C4-2B (cell line): ENCODE results near the gene SIDT1.

Experiments
- H3K27ac ChIP-seq: fragments of 450-650 bp; 2 replicates; pipeline ENCODE4 v1.5.1; 2017
- ZFX ChIP-seq: fragments of 450-650 bp; IDR thresholded peaks from 2 replicates; pipeline ENCODE4 v1.6.1; 2017
- TF ChIP-seq, protein P1 (sequence below): fragments of 450-650 bp; conservative IDR thresholded peaks from 2 replicates; pipeline ENCODE4 v1.5.1; 2017; ENCODE audit warnings: mild to moderate bottlenecking

The SIDT1 gene

GRCh38 chr3:113556946-113557335, 24.6 kb downstream of the SIDT1 start:
- no peak for TF ChIP-seq ZFX
- TF ChIP-seq, protein P1, sequence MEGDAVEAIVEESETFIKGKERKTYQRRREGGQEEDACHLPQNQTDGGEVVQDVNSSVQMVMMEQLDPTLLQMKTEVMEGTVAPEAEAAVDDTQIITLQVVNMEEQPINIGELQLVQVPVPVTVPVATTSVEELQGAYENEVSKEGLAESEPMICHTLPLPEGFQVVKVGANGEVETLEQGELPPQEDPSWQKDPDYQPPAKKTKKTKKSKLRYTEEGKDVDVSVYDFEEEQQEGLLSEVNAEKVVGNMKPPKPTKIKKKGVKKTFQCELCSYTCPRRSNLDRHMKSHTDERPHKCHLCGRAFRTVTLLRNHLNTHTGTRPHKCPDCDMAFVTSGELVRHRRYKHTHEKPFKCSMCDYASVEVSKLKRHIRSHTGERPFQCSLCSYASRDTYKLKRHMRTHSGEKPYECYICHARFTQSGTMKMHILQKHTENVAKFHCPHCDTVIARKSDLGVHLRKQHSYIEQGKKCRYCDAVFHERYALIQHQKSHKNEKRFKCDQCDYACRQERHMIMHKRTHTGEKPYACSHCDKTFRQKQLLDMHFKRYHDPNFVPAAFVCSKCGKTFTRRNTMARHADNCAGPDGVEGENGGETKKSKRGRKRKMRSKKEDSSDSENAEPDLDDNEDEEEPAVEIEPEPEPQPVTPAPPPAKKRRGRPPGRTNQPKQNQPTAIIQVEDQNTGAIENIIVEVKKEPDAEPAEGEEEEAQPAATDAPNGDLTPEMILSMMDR, result no peak
- no peak overlapping the region for H3K27ac ChIP-seq

GRCh38 chr3:113557374-113557773, 25.0 kb downstream of the SIDT1 start:
- TF ChIP-seq, protein P1, result no peak
- no peak for TF ChIP-seq ZFX
- H3K27ac ChIP-seq, result no peak overlapping the region

- H3K27ac ChIP-seq, result no peak overlapping the region
- no peak for TF ChIP-seq ZFX
- TF ChIP-seq, protein P1, result no peak
Measured at GRCh38 chr3:113559009-113559408, 26.7 kb downstream of the SIDT1 start.

DNA sequence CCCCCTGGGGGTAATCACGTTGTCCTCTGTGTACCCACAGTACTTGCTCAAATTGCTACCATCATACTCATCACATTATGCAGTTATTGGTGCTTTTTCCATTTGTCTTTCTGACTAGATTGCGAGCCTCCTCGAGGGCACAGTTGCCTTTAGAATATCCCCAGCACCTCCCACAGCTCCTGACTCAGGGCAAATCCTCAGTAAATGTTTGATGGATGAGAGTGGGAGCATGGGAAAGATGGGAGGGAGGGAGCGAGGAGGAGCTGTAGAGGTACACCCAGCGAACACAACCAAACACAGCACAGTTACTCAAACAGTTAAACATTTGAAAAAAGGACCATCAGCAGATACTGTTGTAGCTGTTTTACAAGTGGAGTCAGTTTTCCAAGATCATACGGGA, 27.9 kb downstream of the SIDT1 start:
- TF ChIP-seq, protein P1, result no peak
- no peak for TF ChIP-seq ZFX
- no peak overlapping the region for H3K27ac ChIP-seq

DNA sequence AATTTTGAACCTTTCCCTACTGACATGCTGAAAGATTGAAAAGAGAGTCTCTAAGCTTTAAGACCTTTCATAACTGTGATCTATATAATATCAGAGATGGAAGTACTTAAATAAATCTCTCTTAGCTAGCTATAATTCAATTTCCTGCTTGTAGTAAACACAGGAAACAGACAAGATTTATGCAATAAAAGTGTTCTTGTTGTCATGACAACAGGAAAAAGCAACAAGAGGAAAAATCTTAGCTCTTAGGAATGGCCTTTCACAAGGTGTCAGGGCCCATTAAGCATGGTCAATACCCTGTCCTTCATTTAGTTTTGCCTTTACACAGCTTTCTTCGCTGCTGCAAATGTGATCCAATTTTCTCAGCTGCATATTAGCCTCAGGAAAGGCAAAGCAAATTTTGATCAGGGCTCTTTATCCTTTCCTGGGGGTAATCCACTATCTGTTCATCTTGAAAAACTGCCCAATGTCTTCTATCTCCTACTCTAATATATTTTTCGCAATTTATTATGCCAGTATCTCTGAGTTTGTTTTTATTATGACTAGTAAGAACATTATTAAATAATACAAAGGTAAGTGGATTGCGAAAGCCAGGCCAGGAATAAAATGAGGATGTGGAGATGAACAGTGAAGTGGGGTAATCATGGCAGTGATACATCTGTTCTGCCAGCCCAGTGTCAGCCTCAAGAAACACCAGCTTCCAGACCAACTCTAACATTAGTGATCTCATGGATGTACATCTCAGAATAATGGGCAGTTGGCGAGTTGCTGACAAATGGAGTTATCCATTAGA, 28.7 kb downstream of the SIDT1 start:
- no peak overlapping the region for H3K27ac ChIP-seq
- TF ChIP-seq, protein P1, result no peak
- TF ChIP-seq ZFX, result no peak

GRCh38 chr3:113565555-113565954, 33.2 kb downstream of the SIDT1 start:
- H3K27ac ChIP-seq, result no peak overlapping the region
- no peak for TF ChIP-seq ZFX
- TF ChIP-seq, protein P1, result no peak

DNA sequence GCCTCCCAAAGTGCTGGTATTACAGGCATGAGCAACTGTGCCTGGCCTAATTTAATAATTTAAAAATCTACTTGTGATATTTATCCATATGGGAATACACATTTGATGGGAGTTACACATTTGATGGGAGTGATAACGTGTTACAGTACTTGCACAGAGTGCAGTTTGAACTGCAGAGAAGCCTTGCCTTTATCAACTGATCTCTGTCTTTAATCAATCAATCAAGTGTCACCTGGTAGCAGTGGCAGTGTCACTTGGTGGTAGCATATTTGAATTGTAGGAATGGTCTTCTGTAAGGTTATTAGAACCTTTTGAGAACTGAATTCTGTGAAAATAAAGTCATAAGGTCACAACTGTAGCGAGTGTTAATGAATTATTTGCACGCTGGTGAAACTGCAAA, 37.8 kb downstream of the SIDT1 start:
- TF ChIP-seq ZFX, result no peak
- TF ChIP-seq, protein P1, result no peak
- H3K27ac ChIP-seq, result no peak overlapping the region
